OCI-LY1 (cell line): Measurements from ENCODE around the gene KRT5.

Source experiments
- EZH2 ChIP-seq: fragments of 200-600 bp; sonication (generic), shearing (Covaris generic); IDR thresholded peaks from 2 replicates; pipeline ENCODE4 v1.8.0; 2017; ENCODE audit warnings: borderline replicate concordance, mixed run types, mild to moderate bottlenecking, antibody characterized with exemption, low read length, moderate library complexity, mixed read lengths
- TF ChIP-seq, protein P1 (sequence below): fragments of 200-600 bp; sonication (generic), shearing (Covaris generic); IDR thresholded peaks from 2 replicates; pipeline ENCODE4 v1.5.1; 2017; ENCODE audit warnings: mild to moderate bottlenecking, antibody characterized with exemption, low read length, moderate library complexity, mixed read lengths

DNA sequence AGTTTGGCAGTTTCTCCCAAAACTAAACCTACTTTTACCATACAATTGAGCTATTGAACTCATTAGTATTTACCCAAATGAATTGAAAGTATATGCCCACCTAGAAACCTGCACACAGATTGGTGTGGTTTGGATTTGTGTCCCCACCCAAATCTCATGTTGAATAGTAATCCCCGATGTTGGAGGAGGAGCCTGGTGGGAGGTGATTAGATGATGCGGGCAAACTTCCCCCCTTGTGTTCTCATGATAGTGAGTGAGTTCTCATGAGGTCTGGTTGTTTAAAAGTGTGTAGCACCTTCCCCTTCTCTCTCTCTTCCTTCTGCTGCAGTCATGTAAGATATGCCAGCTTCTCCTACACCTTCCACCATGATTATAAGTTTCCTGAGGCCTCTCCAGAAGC lies 42.5 kb downstream of the KRT5 start:
- TF ChIP-seq, protein P1, sequence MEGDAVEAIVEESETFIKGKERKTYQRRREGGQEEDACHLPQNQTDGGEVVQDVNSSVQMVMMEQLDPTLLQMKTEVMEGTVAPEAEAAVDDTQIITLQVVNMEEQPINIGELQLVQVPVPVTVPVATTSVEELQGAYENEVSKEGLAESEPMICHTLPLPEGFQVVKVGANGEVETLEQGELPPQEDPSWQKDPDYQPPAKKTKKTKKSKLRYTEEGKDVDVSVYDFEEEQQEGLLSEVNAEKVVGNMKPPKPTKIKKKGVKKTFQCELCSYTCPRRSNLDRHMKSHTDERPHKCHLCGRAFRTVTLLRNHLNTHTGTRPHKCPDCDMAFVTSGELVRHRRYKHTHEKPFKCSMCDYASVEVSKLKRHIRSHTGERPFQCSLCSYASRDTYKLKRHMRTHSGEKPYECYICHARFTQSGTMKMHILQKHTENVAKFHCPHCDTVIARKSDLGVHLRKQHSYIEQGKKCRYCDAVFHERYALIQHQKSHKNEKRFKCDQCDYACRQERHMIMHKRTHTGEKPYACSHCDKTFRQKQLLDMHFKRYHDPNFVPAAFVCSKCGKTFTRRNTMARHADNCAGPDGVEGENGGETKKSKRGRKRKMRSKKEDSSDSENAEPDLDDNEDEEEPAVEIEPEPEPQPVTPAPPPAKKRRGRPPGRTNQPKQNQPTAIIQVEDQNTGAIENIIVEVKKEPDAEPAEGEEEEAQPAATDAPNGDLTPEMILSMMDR = no peak
- TF ChIP-seq EZH2 = no peak
